ENCODE data around the gene AKR7A3. TPM values are rescaled to one million over a fixed set of nuclear protein-coding genes. Genes with fewer than 3 reads are reported as not detected.
A peak's percentile ranks its signal among the peaks of the same experiment; 100 is the strongest.

Gene AKR7A3
- total RNA-seq, 1 donor: 0.73 TPM

GRCh38 chr1:19325958-19326747, 37.6 kb upstream of the AKR7A3 start:
- H3K27me3 ChIP-seq (ENCODE audit: insufficient read depth, low read length): no peaks in the 10 kb centered on the region
- H3K4me3 ChIP-seq (ENCODE audit: low read length): no peak overlapping the region
- no peaks in the 10 kb centered on the region for H3K9me3 ChIP-seq (ENCODE audit: low read depth, low read length)
- H3K4me1 ChIP-seq (ENCODE audit: insufficient read depth, low read length): peaks cover 12% of the 10 kb centered on the region

- peaks cover 12% of the 10 kb centered on the region for H3K4me1 ChIP-seq (ENCODE audit: insufficient read depth, low read length)
- no peak overlapping the region for H3K4me3 ChIP-seq (ENCODE audit: low read length)
- no peaks in the 10 kb centered on the region for H3K9me3 ChIP-seq (ENCODE audit: low read depth, low read length)
- no peaks in the 10 kb centered on the region for H3K27me3 ChIP-seq (ENCODE audit: insufficient read depth, low read length)
Observed at GRCh38 chr1:19325368-19325957, 36.9 kb upstream of the AKR7A3 start.

DNA sequence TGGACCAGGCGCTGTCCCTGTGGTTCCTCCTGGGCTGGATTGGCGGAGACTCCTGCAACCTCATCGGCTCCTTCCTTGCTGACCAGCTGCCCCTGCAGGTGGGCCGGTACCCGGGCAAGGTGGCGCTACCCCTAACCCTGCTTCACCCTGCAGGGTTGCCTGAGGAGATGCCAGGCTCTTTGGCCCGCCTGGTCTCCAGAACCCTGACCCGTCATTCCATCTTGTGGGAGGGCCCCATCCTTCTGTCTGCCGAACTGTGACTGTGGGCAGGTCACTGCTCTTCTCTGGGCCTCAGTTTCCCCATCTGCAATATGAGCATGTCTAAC, 36.1 kb upstream of the AKR7A3 start:
- H3K9me3 ChIP-seq (ENCODE audit: low read depth, low read length): no peaks in the 10 kb centered on the region
- H3K27me3 ChIP-seq (ENCODE audit: insufficient read depth, low read length): no peaks in the 10 kb centered on the region
- peaks cover 12% of the 10 kb centered on the region for H3K4me1 ChIP-seq (ENCODE audit: insufficient read depth, low read length)
- no peak overlapping the region for H3K4me3 ChIP-seq (ENCODE audit: low read length)

GRCh38 chr1:19323987-19324664, 35.6 kb upstream of the AKR7A3 start:
- Histone ChIP-seq H3K4me1 (ENCODE audit: insufficient read depth, low read length) (peaks cover 13% of the 10 kb centered on the region), H3K4me3 (ENCODE audit: low read length) (no peak overlapping the region), H3K27me3 (ENCODE audit: insufficient read depth, low read length) (no peaks in the 10 kb centered on the region)

DNA sequence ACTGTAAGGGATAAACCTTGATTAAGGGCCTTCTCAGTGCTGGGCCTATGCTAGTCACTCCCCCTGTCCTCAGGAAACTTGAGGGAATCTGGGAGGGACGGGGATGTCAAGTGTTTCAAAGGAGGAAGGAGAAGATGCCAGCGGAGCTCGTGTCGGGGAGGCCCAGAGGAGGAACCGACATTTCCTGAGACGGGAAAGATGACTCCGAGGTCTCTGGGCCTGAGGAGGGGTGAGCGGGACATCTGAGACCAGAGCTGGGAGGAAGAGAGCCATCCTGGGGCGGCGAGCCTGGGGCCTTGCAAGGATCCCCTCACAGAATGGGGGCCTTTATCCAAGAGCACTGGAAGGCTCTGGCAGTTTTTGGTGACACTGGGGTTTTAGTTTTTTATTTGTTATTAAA, 33.9 kb upstream of the AKR7A3 start:
- H3K27me3 ChIP-seq (ENCODE audit: insufficient read depth, low read length): no peaks in the 10 kb centered on the region
- H3K4me1 ChIP-seq (ENCODE audit: insufficient read depth, low read length): peaks cover 20% of the 10 kb centered on the region
- H3K4me3 ChIP-seq (ENCODE audit: low read length): no peak overlapping the region
- H3K9me3 ChIP-seq (ENCODE audit: low read depth, low read length): no peaks in the 10 kb centered on the region

More at GRCh38 chr1:19323987-19324664, 35.6 kb upstream of the AKR7A3 start:
- no peaks in the 10 kb centered on the region for H3K9me3 ChIP-seq (ENCODE audit: low read depth, low read length)

- Histone ChIP-seq H3K4me3 (ENCODE audit: low read length) (no peak overlapping the region), H3K27me3 (ENCODE audit: insufficient read depth, low read length) (no peaks in the 10 kb centered on the region), H3K9me3 (ENCODE audit: low read depth, low read length) (no peaks in the 10 kb centered on the region), H3K4me1 (ENCODE audit: insufficient read depth, low read length) (peaks cover 35% of the 10 kb centered on the region)
Observed at GRCh38 chr1:19321071-19321470, 32.5 kb upstream of the AKR7A3 start.

GRCh38 chr1:19319196-19319595, 30.6 kb upstream of the AKR7A3 start:
- Histone ChIP-seq H3K27me3 (ENCODE audit: insufficient read depth, low read length) (no peaks in the 10 kb centered on the region), H3K9me3 (ENCODE audit: low read depth, low read length) (no peaks in the 10 kb centered on the region), H3K4me3 (ENCODE audit: low read length) (no peak overlapping the region), H3K4me1 (ENCODE audit: insufficient read depth, low read length) (peaks cover 53% of the 10 kb centered on the region)

GRCh38 chr1:19317126-19317910, 28.7 kb upstream of the AKR7A3 start:
- H3K27me3 ChIP-seq (ENCODE audit: insufficient read depth, low read length): no peaks in the 10 kb centered on the region
- H3K4me1 ChIP-seq (ENCODE audit: insufficient read depth, low read length): peaks cover 64% of the 10 kb centered on the region
- no peaks in the 10 kb centered on the region for H3K9me3 ChIP-seq (ENCODE audit: low read depth, low read length)
- no peak overlapping the region for H3K4me3 ChIP-seq (ENCODE audit: low read length)

DNA sequence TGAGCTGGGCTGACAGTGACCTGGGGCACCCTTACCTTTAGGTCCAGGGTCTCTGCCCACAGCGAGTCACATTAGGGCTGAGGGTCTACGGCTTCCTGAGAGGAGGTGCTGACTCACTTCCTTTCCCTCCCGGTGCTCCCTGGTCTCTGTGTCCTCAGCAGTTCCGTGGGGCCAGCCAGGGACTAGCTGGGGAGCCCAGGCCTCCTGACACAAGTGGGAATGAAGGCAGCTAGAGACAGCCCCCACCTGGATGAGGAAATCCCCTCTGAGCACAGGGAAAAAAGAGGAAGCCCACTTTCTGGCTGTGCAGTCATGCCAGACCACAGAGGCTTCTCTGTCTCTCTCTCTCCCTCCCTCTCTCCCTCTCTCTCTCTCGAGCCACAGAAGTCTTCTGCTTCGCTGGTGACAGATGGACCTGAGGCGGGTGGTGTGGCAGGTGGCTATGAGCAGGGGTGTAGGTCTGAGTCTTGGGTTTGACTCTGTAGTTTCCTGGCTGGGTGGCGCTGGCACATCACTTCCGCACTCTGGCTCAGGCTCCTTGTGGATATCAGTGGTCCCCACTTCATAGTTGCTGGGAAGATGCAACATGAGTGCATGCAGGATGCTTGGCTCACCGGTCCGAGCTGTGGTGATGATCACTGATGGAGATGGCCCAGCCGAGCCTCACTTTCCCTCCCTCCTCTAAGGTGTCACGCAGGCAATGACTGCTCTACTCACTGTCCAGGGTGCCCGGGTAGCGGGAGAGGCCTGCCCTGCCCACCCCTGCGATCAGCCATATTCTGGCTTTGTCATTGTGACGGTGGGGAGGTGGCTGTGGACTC, 27.0 kb upstream of the AKR7A3 start:
- Histone ChIP-seq H3K27me3 (ENCODE audit: insufficient read depth, low read length) (no peaks in the 10 kb centered on the region), H3K4me3 (ENCODE audit: low read length) (no peak overlapping the region), H3K9me3 (ENCODE audit: low read depth, low read length) (no peaks in the 10 kb centered on the region), H3K4me1 (ENCODE audit: insufficient read depth, low read length) (peaks cover 72% of the 10 kb centered on the region)

GRCh38 chr1:19313961-19314882, 25.7 kb upstream of the AKR7A3 start:
- Histone ChIP-seq H3K27me3 (ENCODE audit: insufficient read depth, low read length) (no peaks in the 10 kb centered on the region), H3K9me3 (ENCODE audit: low read depth, low read length) (no peaks in the 10 kb centered on the region), H3K4me1 (ENCODE audit: insufficient read depth, low read length) (peaks cover 72% of the 10 kb centered on the region), H3K4me3 (ENCODE audit: low read length) (no peak overlapping the region)

- Histone ChIP-seq H3K4me3 (ENCODE audit: low read length) (no peak overlapping the region), H3K27me3 (ENCODE audit: insufficient read depth, low read length) (no peaks in the 10 kb centered on the region), H3K4me1 (ENCODE audit: insufficient read depth, low read length) (peaks cover 68% of the 10 kb centered on the region), H3K9me3 (ENCODE audit: low read depth, low read length) (no peaks in the 10 kb centered on the region)
Observed at GRCh38 chr1:19313636-19313959, 25.0 kb upstream of the AKR7A3 start.

DNA sequence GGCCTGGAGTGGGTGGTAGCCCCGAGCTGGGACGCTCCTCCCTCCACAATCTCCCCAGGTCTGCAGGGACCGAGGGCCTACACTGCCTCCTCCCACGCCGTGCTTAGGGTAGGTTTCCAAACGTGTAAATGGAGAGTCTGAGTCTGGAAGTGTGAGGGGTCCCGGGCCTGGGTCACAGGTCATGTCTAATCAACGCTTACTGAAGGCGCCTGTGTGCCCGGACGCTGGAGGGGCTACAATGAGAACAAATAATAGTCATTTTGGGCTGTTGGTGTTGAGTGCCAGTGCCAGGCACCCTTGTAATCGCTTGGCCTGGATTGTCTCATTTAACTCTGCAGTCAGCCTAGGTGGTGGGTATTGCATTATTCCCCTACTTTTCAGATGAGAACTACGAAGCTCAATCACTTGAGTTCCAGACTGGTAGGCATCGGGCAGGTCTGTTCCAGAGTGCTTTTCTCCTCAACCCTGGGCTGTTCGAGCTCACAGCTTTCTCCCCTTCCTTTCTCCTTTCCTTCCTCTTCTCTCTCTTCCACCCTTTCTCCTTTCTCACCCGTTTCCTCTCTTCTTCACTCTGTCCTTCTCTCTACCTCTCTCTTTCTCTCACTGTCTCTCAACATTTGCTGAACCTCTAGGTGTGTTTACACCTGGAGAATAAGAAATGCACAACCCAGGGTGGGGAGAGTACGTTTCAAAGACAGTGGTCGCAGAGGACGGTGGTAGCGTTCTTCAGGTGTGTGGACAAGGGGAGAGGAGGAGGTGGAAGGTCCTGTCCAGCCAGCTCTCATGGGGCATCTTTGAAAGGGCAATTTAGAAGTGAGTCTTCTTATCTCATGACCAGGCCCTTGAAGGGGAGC, 24.4 kb upstream of the AKR7A3 start:
- H3K27me3 ChIP-seq (ENCODE audit: insufficient read depth, low read length): no peaks in the 10 kb centered on the region
- peaks cover 68% of the 10 kb centered on the region for H3K4me1 ChIP-seq (ENCODE audit: insufficient read depth, low read length)
- no peaks in the 10 kb centered on the region for H3K9me3 ChIP-seq (ENCODE audit: low read depth, low read length)
- peak overlapping the region; percentile 74 for H3K4me3 ChIP-seq (ENCODE audit: low read length)

All from mononuclear cell (primary cell).